Measurements from ENCODE around the gene PRR33. TPM values are rescaled to one million over a fixed set of nuclear protein-coding genes. Genes with fewer than 3 reads are reported as not detected.
"Not testable (repeated sequence)": the region's sequence is repeated elsewhere in the genome, so short reads cannot be mapped to it uniquely, and the experiment has no call there.

PRR33 gene
- total RNA-seq, 1 donor from 2014 or later = 3.9 TPM

DNA sequence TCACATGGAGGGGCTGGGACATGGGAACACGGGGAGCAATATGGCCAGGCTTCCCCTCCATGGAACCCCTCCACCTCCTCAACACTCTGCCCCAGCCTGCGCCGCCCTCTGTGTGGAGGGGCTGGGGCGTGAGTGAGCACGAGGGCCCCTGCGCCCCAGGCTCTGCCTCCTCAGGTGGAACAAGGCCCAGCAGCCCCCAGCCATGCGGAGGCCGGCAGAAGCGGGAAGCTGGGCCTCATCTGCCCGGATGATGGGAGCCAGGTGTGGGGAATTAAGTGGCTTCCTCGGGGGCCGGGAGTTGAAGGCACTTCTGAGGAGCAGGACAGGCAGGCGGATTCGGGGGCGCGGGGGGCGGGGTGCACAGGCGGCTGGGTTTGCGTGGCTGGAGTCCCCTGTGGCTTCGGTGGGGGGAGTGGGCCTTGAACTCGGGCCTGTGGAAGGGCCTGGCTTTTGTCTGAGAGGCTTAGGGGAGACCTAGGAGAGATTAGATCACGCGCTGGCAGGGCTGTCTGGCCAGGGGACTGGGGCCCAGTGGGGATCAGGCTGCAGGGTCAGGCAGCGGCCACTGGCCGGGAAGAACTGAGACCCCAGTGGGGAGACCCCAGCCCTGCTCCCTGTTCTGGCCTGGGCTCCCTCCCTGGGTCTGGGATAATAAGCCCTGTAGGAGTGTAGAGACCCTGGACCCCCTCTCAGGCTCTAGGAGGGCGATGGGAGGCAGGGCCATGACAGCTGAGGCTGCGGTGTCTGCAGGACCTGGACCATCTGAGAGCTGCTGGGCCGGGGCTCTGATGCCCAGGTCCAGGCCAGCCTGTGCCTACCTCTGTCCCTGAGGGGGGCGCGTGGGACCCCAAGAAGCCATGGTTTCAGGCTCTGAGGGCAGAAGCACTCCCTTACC is 13.3 kb downstream of the PRR33 start:
- no peak for DNase-seq (ENCODE audit: low read depth)

DNA sequence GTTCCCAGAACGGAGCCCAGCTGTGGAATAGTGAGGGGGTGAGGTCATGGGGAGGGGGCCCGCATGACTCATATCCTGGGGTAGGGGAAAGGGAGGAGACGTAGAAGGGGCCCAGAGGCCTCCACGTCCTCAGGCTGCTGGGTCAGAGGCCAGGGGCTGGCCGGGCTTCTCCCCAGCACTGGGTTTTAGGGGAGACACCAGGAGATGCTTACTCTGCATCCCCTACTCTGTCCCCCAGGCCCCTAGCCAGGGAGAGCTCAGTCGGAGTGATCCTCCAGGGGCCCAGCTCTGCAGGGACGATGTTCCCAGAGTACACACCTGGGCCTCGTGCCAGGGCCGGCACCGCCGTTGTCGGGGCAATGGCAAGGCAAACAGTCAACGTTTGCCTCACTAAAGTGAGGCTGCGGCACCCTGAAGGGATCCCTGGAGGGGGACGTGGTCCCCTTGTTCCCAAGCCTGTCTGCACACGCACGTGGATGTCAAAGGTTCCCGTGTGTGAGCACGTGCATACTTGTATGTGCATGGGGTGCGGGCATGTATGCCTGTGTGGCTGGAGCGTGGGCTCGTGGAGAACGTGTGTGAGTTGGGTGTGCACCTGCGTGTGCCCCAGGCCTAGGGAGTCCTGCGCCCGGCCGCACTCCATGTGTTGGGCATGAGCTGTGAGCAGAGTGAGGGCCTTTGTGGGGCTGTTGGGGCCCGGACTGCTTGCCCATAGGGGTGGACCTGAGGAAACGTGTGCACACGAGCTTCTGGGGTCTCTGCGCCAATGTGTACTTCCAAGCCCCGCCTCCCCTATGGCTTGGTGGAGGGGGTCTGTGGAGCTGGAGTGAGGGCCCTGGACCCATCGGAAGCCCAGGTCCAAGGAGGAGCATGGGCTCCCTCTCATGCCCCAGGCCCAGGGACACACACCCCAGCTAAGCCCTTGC is 14.2 kb downstream of the PRR33 start:
- peak; percentile 55 for DNase-seq (ENCODE audit: low read depth)

DNA sequence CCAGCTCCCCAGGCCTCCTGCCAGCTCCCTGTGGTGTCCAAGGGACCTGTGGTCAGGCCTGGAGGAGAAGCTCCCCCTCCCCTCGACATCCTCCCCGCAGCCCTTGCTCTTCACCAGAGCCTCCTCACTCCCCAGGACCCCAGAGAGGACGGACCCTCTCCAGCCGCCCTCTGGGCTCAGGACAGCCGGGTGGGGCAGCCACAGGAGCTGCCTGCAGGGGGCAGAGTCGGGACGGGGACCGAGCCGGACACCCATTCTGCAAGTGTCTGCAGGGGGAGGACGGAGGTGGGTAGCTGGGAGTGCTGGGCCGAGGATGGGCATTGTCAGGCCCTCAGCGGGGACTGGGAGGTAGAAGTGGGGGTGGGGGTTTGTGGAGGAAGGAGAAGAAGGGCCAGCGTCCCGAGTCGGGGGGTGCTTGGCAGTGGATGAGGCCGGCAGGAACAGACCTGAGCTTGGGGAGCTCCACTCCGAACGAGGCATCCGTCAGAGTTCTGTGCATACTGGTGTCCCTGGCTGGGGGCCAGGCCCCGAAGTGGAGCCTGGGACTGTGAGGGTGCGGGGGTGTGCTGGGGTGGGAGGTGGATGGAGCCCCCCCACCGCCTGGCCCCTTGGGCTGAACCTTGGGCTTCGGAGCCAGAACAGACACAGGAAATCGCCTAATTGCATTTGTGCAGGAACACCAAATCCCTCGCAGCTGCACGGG is 15.2 kb downstream of the PRR33 start:
- DNase-seq (ENCODE audit: low read depth) = peak; percentile 85

DNA sequence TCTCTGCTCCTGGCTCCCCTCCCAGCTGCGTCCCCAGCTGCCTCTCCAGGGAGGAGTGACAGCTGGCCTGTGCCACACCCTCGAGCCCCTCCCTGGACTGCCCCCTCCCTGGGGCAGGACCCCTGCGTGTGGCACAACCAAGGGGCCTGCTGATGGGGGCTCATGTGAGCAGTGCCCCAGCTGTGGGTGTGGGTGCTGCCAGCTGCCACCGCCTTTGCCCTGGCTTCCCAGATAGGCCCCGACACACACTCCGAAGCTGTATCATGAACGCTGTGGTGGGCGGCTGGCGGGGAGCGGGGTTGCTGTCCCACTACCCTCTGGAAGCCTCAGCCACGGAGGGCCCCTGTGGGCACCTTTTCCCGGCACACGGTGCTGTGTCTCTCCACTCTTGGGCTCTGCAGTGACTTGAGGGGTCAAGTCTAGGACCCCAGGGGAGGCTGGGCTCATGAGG is 15.8 kb downstream of the PRR33 start:
- DNase-seq (ENCODE audit: low read depth) = peak; percentile 82

DNA sequence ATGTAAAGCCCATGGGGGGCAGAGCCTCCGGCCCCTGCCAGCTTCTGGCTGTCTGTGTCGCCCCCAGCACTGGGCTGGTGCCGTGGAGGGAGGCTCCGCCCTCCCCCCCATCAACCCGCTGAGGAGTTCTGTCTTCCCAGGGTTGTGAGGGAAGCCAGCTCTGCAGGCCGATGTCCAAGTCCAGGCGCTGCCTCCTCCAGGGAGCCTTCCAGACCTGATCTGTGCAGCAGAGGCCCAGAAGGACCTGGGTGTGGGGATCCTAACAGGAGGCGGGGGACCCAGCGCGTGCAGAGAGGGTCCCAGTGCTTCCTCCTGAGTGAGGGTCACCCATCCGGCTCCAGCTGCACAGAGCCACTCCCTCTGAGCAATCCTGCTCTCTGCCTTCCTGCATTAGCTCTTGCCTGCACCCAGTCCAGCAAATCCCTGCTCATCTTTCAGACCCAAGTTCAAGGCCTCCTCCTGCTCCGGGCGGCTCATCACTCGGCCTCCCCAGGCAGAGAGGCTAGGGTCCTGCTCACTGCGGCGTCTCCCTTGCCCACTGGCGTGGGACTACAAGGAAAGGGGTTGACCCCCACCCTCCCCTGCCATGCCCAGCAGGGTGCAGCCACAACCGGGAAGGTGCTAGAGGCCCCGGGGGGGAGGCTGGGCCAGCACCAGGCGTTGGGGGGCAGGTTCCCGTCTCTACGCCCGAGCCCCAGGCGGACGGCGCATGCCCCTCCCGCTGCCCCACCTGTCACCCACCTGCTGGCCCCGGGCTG is 16.4 kb downstream of the PRR33 start:
- DNase-seq (ENCODE audit: low read depth) = peak; percentile 81

DNA sequence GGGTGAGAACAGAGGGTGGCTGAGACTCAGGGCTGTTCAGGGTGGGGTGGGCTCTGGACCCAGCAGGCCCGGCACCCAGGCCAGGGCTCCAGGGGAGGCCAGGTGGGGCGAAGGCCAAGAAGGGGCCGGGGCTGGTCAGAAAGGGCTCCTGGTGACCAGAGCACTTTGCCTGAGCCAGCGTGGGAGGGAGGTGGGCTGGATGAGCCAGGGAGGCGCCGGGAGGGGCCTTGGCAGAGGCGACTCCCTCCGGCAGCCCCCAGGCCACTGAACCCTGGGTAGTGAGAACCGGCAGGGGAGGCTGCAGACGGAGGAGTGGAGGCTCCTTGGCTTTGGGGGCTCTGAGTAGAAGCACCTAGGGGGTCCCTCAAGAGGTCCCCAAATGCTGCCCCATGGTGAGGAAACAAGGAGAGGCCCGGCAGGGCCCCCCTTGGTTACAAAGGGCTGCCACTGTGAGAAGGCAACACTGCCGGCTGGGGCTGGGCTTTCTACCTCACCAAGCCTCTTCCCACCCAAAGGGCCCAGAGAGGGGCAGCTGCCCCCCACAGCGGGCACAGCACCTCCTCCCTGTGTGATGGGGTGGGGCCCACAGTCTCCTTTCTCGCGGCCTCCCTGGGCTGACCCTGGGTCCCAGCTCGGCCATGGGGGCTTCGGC is 17.1 kb downstream of the PRR33 start:
- not testable (repeated sequence) for DNase-seq (ENCODE audit: low read depth)

DNA sequence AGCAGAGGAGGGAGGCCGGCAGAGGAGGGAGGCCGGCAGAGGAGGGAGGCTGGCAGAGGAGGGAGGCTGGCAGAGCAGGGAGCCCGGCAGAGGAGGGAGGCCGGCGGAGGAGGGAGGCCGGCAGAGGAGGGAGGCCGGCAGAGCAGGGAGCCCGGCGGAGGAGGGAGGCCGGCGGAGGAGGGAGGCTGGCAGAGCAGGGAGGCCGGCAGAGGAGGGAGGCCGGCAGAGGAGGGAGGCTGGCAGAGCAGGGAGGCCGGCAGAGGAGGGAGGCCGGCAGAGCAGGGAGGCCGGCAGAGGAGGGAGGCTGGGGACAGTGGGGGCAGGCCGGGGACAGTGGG is 17.9 kb downstream of the PRR33 start:
- not testable (repeated sequence) for DNase-seq (ENCODE audit: low read depth)

DNA sequence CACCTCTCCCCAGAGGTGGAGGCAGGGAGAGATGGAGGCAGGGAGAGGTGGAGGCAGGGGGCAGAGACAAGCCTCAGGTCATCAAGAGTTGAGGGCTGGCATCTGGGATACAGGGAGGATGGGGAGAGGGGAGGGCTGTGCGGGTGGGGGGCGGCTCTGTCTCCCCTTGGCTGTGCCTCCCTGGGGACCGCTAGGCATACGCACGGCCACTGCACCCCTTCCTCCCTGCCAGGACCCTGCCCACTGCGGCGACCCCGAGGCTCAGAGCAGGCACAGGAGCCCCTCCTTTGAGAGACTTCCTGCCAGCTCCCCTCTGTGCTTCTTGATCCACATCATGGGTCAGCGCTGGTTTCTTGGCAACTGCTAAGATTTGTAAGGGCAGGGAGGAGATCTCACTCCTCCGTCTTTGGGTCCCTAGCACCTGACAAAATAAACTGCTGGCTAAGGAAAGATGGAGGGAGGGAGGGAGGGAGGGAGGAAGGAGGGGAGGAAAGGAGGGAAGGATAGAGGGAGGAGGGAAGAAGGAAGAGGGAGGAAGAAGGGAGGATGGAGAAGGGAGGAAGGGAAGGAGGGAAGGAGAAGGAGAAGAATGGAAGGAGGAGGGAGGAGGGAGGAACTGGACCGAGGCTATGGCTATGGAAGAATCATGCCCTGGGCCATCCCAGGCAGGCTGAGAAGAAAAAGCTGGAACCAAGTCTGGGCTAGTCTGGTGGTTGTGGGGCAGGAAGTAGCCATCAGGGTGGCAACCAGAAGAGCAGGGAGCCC is 18.5 kb downstream of the PRR33 start:
- peak; percentile 78 for DNase-seq (ENCODE audit: low read depth)

DNA sequence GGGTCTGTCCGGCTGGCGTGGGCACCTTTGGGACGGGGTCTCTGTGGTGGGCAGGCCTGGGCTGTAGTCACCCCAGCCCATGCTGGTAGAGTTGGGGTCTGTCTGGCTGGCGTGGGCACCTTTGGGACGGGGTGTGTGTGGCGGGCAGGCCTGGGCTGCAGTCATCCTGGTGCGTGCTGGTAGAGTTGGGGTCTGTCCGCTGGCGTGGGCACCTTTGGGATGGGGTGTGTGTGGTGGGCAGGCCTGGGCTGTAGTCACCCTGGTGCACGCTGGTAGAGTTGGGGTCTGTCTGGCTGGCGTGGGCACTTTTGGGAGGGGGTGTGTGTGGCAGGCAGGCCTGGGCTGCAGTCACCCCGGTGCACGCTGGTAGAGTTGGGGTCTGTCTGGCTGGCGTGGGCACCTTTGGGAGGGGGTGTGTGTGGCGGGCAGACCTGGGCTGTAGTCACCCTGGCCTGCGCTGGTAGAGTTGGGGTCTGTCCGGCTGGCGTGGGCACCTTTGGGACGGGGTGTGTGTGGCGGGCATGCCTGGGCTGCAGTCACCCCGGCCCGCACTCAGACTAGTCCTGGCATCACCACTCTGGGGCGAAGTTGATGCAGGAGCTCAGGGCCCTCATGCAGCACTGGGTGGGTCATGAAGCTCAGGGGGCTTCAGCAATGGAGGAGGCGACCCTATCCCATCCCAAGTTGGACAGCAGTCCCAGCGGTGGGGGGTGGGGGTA is 19.3 kb downstream of the PRR33 start:
- no peak for DNase-seq (ENCODE audit: low read depth)

DNA sequence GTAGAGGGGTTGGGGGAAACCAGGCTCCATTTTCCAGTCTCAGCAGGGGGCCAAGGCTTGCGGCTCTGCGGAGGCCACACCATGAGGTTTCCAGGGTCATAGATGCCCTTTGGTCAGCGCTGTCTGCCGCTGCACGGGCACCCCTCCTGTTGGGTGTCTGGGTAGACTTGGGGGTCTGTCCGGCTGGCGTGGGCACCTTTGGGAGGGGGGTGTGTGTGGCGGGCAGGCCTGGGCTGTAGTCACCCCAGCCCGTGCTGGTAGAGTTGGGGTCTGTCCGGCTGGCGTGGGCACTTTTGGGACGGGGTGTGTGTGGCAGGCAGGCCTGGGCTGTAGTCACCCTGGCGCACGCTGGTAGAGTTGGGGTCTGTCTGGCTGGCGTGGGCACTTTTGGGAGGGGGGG is 20.2 kb downstream of the PRR33 start:
- no peak for DNase-seq (ENCODE audit: low read depth)

DNA sequence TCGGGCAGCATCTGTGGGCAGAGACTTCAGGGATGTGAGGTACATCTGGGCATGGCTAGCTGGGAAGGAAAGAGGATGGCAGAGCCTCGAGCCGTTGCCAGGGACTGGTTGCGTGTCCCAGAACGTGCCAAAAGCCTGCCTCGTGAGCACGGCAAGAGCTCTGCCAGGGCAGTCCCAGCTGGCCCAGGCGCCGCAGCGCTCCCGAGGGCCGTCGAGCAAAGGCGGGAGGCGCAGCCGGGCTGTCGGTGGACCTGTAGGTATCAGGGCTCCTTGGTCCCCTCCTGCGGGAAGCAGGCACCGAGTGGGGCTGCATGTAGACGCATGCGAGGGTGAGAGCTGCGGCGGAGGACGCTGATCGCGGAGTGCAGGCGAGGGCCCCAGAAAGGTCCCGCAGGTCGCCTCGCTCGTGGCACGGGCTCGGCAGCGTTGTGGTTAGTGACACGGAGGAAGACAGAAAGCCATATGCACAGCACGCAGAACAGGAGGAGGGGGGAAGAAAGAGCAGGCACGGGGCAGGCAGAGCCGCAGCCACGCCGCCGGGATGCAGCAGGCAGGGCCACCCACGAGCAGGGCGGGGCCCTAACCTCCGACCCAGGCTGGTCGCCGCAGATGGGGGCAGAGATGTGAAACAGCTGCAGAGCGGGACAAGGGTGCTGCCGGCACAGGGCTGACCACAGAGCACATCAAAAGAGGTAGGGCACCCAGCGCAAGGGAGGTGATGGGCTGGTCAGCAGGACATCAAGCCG is 20.8 kb downstream of the PRR33 start:
- peak; percentile 76 for DNase-seq (ENCODE audit: low read depth)

DNA sequence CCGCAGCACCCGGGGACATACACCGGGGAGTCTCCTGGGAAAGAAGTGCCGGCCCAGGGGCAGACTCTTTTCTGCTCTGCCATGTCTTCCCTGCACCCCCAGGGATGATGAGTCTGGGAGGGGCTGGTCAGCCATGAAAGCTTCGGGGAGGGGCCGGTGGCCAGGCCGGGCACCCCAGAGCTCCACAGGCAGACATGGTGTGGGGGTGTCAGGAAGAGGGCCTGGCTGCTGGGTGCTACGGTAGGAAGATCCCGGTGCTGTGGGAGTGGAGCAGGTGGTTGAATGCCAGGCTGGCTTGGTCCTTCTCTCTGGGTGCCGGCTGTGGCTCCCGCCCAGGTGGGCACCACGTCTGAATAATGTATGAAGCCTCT is 21.4 kb downstream of the PRR33 start:
- DNase-seq (ENCODE audit: low read depth) = no peak

DNA sequence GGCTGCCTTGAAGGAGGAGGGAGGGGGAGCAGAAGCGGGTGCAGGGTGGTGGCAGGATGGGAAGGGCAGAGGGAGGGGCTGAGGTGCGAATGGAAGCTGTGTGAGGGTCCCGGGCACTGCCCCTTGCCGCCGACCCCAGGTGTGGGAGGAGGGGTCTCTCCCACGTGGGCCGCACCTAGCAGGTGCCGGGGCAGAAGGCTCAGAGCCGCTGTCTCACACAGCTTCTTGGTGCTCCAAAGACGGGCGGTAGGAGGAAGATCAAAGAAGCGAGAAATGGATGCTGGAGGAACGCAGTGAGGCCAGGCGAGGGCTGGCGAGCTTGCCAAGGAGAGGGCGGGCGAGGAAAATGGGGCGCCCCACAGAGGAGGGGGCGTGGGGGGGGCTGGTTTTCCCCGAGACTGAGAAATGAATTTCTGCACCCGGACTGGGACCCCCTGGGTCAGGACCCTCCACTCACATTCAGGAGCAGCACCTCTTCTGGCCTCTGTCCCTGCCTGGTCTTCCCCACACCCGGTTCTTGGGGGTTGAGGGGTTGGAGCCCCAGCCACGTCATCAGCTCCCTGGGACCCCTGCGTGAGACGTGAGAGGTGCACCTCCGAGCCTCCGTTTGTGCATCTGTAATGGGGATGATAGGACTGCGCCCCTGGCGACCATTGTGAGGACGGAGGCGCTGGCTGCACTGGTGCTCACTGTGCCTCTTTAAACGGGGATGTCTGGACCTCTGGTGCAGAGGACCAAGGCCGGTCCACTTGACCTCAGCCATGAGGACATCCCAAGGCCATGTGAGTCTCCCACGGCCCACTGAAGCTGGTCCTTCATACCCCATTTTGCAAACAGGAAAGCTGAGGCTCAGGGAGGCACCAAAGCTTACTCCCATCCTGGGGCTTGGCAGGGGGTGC is 22.0 kb downstream of the PRR33 start:
- DNase-seq (ENCODE audit: low read depth) = peak; percentile 71

DNA sequence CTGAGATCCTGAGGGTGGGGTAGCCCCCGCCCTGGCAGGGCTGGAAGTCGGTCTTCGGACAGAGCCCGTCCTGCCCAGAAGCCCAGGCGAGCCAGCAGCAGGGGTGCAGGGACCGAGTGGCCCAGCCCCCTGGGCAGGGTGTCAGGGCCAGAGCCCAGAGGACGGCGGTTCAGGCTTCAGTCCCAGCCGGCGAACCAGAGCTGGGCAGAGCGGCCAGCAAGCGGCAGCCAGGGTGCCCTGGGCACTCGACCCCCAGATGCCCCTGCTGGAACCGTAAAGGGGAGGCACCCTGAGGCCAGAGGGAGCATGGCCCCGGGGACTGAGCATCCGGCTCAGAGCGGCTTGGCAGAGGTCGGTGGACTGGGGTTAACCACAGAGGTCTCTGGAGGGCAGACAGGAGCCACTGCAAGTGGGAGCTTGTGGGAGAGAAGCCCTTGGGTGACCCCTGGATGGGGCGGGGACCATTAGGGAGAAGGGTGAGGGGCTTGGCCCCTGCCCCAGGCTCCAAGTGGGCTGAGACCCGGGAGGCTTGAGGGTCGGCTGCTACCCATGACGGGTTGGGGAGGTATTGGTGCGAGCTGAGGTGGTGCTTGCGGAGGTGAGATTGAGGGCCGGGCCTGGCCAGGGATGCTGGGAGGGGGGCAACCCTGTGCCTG is 22.9 kb downstream of the PRR33 start:
- DNase-seq (ENCODE audit: low read depth) = peak; percentile 81

DNA sequence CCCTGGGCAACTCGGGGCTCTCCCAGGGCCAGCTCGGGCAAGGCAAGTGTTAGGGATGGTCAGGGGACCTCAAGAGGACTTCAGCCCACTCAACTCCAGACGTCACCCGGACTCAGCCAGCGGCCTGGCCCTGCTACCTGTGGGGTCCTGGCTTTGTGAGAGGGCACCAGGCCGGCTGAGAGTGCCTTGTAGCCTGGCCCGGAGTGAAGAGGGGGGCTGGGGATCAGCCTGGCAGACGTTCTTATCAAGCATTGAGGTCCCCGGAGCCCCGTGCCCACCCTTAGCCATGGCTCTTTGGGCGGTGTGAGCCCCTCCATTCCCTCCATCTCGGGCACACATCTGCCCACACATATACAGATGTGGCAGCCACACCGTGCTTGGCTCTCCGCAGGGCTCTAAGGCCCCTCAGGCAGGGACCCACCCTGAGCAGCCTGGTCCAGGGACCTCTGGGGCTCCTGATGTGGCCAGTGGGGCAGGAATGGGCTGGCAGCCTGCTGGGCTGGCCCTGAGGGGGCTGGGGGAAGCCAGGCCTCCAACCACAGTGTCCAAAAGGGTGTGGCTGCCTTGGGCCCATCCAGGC is 23.5 kb downstream of the PRR33 start:
- DNase-seq (ENCODE audit: low read depth) = no peak

DNA sequence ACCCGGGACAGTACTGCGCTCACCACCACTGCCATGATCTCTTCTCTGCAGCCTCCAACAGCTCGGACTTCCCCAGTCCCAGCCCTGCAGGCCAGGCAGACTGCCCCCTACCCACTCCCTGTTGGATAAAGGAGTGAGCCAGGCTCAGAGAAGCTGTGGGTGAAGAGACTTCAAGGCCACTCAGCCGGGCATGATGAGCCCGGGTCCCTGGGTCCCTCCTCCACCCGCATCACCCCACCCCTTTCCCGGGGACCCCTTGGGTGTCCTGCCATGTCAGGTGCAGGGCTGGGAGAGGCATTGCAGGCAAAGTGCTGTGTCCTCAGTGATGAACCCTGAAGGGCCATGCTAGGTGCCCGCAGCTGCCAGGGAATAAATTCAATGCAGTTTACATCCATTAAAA is 24.3 kb downstream of the PRR33 start:
- no peak for DNase-seq (ENCODE audit: low read depth)

Measured in myocyte (in vitro differentiated cells).